HUDEP-2 (cell line): ENCODE measurements around the gene RIGI.
"Not testable (repeated sequence)": the region's sequence is repeated elsewhere in the genome, so short reads cannot be mapped to it uniquely, and the experiment has no call there.

Experiments used
- DNase-seq, 76 experiments: peaks; one replicate each; lab custom pipeline; 2025; ENCODE audit not compliant: unreplicated experiment in 76 of 76; lab: John Stamatoyannopoulos, UW

Gene RIGI

DNA sequence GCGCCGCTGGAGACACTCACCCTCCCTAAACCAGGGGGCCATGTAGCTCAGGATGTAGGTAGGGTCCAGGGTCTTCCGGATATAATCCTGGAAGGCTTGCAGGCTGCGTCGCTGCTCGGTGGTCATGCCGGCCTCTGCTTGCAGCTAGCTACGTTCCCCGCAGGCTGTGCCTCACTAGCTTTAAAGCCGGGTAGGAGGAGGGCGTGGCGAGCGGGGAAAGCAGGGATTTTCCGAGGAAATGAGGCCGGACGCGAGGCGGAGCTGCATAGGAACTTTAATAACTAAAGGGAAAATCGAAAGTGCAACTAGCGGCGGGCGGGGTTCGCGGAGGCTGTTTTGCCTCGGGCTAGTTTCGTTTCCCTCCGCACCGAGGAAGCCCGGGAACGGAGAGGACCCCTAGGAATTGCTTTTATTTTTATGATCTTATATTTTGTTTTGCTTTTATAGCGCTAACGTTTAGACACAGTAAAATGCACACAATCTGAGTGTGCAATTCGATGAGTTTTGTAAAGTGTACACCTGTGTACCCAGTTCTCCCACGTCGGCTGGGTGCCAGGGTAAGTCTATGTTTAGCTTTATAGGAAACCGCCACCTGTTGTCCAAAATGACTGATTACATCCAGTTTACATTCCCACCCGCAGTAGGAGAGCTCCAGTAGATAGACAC lies at the start of gene RIGI:
RIGI (minus strand) TSS at position 156 of the 666 bp plus-strand sequence; CDS start at position 126, 30 bp downstream.
- peak in 68 of 76 experiments; percentile 7 to 75 (median 48) for DNase-seq

DNA sequence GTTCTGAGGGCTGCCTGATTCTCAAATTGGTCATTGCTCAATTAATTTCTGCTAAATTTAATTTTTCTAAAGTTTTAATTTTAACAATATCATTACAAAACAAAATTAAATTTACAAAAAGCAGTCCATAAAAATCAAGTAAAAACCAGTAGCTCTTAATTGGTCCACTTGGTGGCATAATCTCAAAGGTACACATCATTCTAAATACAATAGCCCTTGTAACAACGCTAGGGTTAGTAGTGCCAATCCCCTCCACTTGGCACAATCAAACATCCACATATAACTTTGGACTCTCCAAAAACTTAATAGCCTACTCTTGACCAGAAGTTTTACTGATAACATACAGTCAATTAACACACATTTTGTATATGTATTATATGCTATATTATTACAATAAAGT lies 48.9 kb upstream of the RIGI start:
- DNase-seq: peak in 1 of 76 experiments; percentile 9

GRCh38 chr9:32573821-32574220 lies 47.8 kb upstream of the RIGI start:
- DNase-seq: no peak

DNA sequence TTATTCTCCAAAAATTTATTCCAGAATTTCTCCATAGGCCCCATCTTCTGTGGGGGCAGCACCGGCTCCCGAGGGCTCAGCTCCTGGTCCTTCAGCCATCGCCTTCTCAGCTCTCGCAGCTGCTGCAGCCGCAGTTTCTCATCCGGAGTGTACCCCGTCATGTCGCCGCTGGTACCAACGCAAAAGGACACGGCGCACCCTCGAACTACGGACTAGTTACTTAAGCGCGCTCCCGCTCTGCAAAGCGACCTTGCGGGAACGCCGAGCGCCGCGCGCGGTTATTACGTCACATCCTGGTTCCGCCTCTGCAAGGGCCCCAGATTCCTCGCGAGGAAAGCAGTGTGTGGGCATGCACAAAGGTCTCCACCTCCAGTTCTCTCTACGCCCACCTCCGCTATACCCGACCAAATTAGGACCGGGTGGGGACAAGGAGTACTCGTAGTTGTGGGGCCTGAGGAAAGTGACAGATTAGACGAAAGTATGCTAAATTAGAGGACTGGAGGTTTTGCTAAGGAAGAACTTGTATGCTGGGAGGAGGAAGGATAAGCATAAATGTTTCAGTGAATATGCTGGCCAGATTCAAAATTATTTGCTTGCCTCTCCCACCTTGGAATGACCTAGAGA lies 47.0 kb upstream of the RIGI start, which contains the start of gene NDUFB6:
NDUFB6 (minus strand) TSS at position 260 of the 624 bp plus-strand sequence; CDS start at position 161, 99 bp downstream.
- peak in 75 of 76 experiments; percentile 8 to 94 (median 86) for DNase-seq

DNA sequence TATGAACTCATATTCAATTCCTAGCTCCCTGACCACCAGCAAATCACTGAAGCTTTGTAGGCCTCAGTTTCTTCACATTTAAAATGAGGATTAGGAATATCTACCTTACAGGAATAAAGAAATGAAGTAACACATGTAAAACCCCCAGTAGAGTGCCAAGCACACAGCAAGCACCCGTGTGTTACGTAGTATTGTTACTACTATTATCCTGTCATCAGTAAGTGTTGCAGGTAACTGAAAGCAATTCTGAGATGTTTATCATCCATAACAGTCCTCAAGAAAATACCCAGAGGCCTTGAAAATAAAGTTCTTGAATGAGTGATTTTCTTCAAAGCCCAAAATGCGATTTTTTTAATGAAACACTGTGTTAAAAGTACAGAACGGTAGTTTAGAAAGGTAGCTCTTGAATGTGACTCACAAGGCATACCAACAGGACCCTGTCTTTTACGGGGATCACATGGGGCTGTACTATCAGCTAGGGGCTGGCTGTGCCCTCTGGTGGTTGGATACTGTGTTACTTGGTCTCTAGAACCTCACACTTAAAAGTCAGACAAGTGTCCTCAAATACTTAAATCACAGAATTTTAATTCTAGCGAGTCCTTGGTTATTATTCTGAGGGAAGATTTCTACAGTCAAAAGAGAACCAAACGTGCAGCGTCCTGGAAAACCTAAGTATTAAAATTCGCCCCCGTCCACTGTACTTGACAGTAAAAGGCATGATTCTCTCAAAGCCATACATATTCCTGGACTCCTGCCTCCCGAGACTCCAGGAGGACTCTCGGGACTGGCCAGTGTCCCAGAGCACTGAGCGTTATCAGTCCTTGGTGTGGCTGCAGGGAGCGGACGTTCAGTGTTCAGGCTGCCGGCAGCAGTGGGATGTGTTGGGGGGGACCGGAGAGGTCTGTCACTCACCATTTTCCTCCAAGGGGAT lies 46.2 kb upstream of the RIGI start:
- DNase-seq: peak in 72 of 76 experiments; percentile 14 to 82 (median 58)

- peak in 8 of 76 experiments; percentile 12 to 38 (median 20) for DNase-seq
Observed at GRCh38 chr9:32570262-32570661, 44.3 kb upstream of the RIGI start.

- DNase-seq: no peak
Observed at GRCh38 chr9:32566770-32567169, 40.8 kb upstream of the RIGI start.

DNA sequence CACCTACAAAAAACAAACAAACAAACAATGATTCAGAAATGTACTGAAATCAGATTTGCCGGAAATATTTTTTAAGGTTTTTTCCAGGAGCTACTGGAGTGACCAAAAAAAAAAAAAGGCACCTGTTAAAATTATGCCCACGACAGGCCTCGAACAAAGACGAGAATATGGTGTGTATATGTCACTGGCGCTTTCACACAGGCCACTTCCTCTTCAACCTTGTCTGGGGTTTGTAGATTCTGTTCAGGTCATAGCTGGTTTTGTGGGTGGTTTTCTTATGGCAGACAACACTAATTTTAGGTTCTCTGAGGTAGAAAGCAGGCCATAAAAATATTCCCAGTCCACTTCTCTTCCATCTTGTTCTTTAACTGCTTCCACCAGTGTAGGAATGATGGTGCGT lies 40.0 kb upstream of the RIGI start:
- DNase-seq: no peak

- DNase-seq: no peak
Observed at GRCh38 chr9:32558408-32558934, 32.5 kb upstream of the RIGI start.

GRCh38 chr9:32554591-32554990 lies 28.6 kb upstream of the RIGI start:
- DNase-seq: peak in 1 of 76 experiments; percentile 36

DNA sequence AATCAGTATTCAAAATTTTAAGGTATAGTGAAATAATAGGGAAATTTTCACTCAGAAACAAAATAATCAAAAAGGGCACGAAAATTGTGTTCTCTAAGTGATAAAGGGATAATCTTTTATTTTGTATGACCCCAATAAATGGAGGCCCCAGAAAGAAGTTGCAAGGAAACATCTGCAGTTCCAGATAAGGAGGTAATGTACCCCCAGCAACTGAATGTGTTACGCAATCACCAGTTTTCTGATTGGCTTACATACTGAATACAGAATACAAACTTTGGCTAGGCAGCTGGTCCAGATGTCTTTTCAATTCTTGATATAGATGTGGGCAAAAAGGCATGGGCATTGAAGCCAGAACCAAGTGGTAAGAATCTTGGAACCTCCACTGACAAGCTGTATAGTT lies 28.1 kb upstream of the RIGI start:
- peak in 68 of 76 experiments; percentile 16 to 95 (median 74) for DNase-seq

- DNase-seq: peak in 74 of 76 experiments; percentile 28 to 91 (median 81)
Observed at GRCh38 chr9:32552172-32552872, 26.3 kb upstream of the RIGI start, which contains the start of the genes SMIM27 and TOPORS. Gene SMIM27 (plus strand): TSS chr9:32552327. CDS start chr9:32552435, 108 bp downstream. Gene TOPORS (minus strand): TSS chr9:32552586. CDS start chr9:32552436, 150 bp downstream.

DNA sequence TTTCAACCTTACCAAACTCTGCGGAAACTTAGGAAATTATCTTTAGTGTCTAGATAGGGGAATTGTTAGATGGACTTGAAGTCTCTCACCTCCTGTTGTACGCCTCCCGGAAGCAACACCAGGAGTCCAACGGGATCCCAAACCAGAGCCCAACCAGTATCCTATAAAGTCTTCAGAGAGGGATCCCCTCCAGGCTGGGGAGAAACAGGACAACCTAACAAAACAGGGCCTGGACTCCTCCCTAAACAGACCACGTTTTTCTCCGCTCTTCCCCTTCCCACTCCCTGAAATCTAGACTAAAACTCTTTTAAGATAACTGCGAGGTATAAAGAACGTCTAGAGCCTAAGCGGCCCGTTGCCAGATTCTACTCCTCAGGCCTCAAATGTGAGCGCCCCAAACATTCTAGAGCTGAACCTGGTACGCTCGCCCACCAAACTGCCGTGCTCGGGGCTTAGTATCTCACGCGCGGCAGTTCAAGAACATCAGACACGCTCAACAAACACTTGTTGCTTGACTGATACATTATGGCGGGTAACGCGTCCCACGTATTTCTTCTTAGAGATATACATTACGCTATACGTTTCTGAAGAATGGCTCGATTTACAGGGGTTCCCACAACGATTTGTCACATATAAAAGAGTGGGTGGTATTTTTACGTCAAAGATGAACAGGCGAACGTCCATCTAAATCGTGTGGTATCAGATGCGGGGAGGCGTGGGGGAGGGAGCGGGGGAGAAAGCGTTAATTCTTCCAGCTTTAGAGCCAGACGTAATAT lies 25.5 kb upstream of the RIGI start:
- peak in 38 of 76 experiments; percentile 5 to 69 (median 39) for DNase-seq

- peak in 75 of 76 experiments; percentile 14 to 90 (median 74) for DNase-seq
Observed at GRCh38 chr9:32550562-32551275, 24.7 kb upstream of the RIGI start.

GRCh38 chr9:32550150-32550561 lies 24.2 kb upstream of the RIGI start:
- peak in 2 of 76 experiments; percentile 6 to 12 for DNase-seq

DNA sequence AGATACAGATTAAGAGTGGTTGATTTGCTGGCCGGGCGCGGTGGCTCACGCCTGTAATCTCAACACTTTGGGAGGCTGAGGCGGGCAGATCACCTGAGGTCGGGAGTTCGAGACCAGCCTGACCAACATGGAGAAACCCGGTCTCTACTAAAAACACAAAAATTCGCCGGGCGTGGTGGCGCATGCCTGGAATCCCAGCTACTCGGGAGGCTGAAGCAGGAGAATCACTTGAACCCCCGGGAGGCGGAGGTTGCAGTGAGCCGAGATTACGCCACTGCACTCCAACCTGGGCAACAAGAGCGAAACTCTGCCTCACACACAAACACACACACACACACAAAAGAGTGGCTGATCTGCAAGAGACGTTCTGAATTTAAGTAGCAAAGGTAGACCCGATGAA lies 22.2 kb upstream of the RIGI start:
- DNase-seq: not testable (repeated sequence)

DNA sequence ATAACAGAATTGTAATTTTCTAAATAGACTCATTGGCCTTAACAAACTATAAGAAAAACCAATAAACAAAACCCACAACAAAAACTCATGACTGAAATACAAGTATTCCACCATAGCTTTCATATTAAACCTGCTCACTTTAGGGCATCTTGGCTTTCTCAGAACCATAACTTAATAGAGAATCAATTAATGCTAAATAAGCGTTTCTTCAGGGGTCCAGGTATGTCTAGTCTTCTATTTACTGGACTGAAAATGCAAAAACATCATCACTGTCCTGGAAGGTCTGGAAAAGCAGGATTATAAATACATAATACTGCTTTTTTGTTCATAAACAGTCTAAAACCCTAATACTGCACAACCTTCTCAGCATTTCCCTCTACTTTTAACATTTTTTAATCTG lies 19.9 kb upstream of the RIGI start:
- DNase-seq: no peak

GRCh38 chr9:32543047-32543446 lies 17.1 kb upstream of the RIGI start:
- DNase-seq: no peak
